DMS 273 treated with DMSO at 0.1 percent for 48 hours (cell line): ENCODE results near the gene RUNX1.
"Not testable (repeated sequence)": the region's sequence is repeated elsewhere in the genome, so short reads cannot be mapped to it uniquely, and the experiment has no call there.

Experiments
- DNase-seq: peaks from one replicate; lab custom pipeline; 2025; lab: John Stamatoyannopoulos, UW

RUNX1 gene

GRCh38 chr21:34806423-34806822 is 242.7 kb downstream of the RUNX1 start:
- no peak for DNase-seq

- DNase-seq: no peak
Measured at GRCh38 chr21:34805157-34805556, 243.9 kb downstream of the RUNX1 start.

GRCh38 chr21:34804584-34804983 is 244.5 kb downstream of the RUNX1 start:
- not testable (repeated sequence) for DNase-seq

GRCh38 chr21:34803782-34804370 is 245.2 kb downstream of the RUNX1 start:
- no peak for DNase-seq

- DNase-seq: no peak
Measured at GRCh38 chr21:34802180-34802899, 246.8 kb downstream of the RUNX1 start.

GRCh38 chr21:34801519-34802132 is 247.5 kb downstream of the RUNX1 start:
- DNase-seq: no peak

- no peak for DNase-seq
Measured at GRCh38 chr21:34800797-34801518, 248.1 kb downstream of the RUNX1 start.

GRCh38 chr21:34799092-34799491 is 250.0 kb downstream of the RUNX1 start:
- no peak for DNase-seq

- no peak for DNase-seq
Measured at GRCh38 chr21:34797921-34798535, 251.1 kb downstream of the RUNX1 start.

GRCh38 chr21:34797201-34797525 is 251.9 kb downstream of the RUNX1 start:
- no peak for DNase-seq

GRCh38 chr21:34796518-34797200 is 252.4 kb downstream of the RUNX1 start:
- no peak for DNase-seq

GRCh38 chr21:34795548-34796180 is 253.4 kb downstream of the RUNX1 start:
- no peak for DNase-seq

- no peak for DNase-seq
Measured at GRCh38 chr21:34795175-34795547, 253.9 kb downstream of the RUNX1 start.

- DNase-seq: no peak
Measured at GRCh38 chr21:34794686-34795085, 254.4 kb downstream of the RUNX1 start.

GRCh38 chr21:34793471-34793870 is 255.6 kb downstream of the RUNX1 start:
- no peak for DNase-seq

- peak; percentile 74 for DNase-seq
Measured at GRCh38 chr21:34792504-34793089, 256.5 kb downstream of the RUNX1 start.

GRCh38 chr21:34791776-34792503 is 257.2 kb downstream of the RUNX1 start:
- no peak for DNase-seq

- no peak for DNase-seq
Measured at GRCh38 chr21:34790834-34791233, 258.3 kb downstream of the RUNX1 start.

- DNase-seq: no peak
Measured at GRCh38 chr21:34790341-34790740, 258.8 kb downstream of the RUNX1 start.

- DNase-seq: no peak
Measured at GRCh38 chr21:34788879-34789278, 260.2 kb downstream of the RUNX1 start.
